ENCODE results near the gene ST6GALNAC3. TPM values are rescaled to one million over a fixed set of nuclear protein-coding genes. Genes with fewer than 3 reads are reported as not detected.

The ST6GALNAC3 gene
- total RNA-seq, 1 donor from 2014 or later = 62.3 TPM

DNA sequence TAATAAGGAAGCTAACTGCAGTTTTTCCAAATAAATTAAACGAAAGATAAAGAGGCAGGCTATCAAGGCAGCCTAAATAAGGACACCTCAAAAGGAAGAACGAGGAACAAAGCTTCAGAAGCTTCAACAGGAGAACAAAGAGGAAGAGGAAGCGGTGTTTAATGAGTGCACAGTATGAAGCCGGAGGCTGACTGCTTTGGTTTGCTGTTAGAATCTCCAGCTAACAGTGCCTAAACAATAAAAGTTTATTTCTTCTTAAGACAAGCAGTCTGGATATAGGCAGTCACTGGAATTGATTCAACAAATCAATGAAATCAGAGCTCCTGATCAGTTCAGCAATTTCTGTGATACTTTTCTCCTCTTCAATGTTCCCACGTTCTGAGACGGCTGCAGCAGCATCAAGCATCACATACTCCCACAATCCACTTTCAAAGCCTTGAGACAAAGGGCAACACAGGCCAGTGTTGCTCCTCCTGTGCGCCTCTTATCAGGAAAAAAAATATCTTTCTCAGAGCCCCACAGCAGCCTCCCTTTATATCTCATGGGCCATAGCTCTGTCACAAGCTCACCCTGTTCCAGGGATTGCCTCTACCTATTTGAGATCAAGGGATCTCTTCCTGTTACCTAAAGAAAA lies 427.2 kb downstream of the ST6GALNAC3 start:
- Mint-ChIP-seq H3K4me1 (peaks cover 48% of the 10 kb centered on the region), H3K4me3 (peak overlapping the region; percentile 4), H3K27me3 (ENCODE audit: low read depth) (no peaks in the 10 kb centered on the region), H3K36me3 (no peaks in the 10 kb centered on the region), H3K27ac (peak overlapping the region; percentile 95), H3K9me3 (no peaks in the 10 kb centered on the region)
- TF ChIP-seq, protein P1, sequence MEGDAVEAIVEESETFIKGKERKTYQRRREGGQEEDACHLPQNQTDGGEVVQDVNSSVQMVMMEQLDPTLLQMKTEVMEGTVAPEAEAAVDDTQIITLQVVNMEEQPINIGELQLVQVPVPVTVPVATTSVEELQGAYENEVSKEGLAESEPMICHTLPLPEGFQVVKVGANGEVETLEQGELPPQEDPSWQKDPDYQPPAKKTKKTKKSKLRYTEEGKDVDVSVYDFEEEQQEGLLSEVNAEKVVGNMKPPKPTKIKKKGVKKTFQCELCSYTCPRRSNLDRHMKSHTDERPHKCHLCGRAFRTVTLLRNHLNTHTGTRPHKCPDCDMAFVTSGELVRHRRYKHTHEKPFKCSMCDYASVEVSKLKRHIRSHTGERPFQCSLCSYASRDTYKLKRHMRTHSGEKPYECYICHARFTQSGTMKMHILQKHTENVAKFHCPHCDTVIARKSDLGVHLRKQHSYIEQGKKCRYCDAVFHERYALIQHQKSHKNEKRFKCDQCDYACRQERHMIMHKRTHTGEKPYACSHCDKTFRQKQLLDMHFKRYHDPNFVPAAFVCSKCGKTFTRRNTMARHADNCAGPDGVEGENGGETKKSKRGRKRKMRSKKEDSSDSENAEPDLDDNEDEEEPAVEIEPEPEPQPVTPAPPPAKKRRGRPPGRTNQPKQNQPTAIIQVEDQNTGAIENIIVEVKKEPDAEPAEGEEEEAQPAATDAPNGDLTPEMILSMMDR (IDR thresholded peaks at IDR 0.05; ENCODE audit: unreplicated experiment) = no peak
- no peak for DNase-seq (ENCODE audit: low spot score in 2 of 2, unreplicated experiment in 2 of 2)

DNA sequence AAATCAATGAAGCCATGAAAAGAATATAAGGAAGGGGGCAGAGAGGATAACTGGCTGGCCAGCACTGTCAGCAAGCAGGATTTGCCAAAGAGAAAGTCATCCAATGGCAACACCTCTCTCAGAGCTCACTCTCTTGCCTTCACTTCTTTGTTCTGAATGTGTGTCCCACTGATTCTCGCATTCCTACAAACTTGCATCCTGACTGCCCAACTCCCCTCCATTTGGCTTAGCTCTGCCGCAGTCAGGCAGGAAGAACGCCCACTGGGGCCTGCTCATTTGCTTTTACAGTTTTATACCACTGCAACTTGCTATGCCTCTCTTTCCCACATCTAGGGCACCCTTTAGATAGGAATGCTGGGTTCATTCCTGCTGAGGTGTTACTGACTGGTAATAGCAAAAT lies 428.6 kb downstream of the ST6GALNAC3 start:
- Mint-ChIP-seq H3K4me3 (no peak overlapping the region), H3K9me3 (no peaks in the 10 kb centered on the region), H3K27ac (no peak overlapping the region), H3K27me3 (ENCODE audit: low read depth) (no peaks in the 10 kb centered on the region), H3K36me3 (peaks cover under 1% of the 10 kb centered on the region), H3K4me1 (peaks cover 42% of the 10 kb centered on the region)
- no peak for DNase-seq (ENCODE audit: low spot score in 2 of 2, unreplicated experiment in 2 of 2)
- TF ChIP-seq, protein P1 (IDR thresholded peaks at IDR 0.05; ENCODE audit: unreplicated experiment) = no peak

DNA sequence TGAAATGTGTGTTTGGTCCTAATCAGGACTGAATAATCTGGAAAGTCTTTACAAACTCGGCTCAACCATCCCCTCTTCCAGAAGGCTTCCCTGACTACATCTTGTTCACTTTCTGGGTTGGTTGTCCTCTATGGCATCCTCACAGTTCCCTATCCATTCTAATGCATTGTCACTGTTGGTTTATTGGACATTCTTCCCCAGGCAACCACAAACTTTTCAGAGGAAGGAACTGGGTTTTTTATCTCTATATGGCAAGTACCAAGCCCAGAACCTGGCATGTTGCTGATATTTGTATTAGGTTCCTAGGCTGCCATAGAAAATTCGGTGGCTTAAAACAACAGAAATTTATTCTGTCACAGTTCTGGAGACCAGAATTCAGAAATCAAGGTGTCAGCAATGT lies 429.2 kb downstream of the ST6GALNAC3 start:
- Mint-ChIP-seq H3K27ac (no peak overlapping the region), H3K27me3 (ENCODE audit: low read depth) (no peaks in the 10 kb centered on the region), H3K4me1 (peaks cover 42% of the 10 kb centered on the region), H3K9me3 (no peaks in the 10 kb centered on the region), H3K36me3 (peaks cover 6% of the 10 kb centered on the region), H3K4me3 (no peak overlapping the region)
- TF ChIP-seq, protein P1 (IDR thresholded peaks at IDR 0.05; ENCODE audit: unreplicated experiment) = no peak
- DNase-seq (ENCODE audit: low spot score in 2 of 2, unreplicated experiment in 2 of 2) = no peak

DNA sequence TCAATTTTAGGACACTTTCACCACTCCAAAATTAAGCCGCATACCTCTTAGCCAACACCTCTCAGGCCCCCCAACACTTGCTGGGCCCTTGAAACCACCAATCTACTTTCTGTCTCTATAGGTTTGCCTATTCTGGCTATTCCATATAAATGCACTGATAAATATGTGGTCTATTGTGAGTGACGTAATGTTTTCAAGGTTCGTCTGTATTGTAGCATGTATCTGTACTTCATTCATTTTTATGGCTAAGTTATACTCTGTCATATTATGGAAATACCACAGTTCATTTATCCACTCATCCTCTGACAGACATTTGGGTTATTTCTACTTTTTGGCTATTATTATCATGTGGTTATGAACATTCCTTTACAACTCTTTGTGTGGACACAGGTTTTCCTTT lies 432.8 kb downstream of the ST6GALNAC3 start:
- no peaks in the 10 kb centered on the region for H3K27me3 Mint-ChIP-seq (ENCODE audit: low read depth)
- DNase-seq (ENCODE audit: low spot score in 2 of 2, unreplicated experiment in 2 of 2) = no peak
- no peak overlapping the region for H3K27ac Mint-ChIP-seq
- H3K4me3 Mint-ChIP-seq = no peak overlapping the region
- H3K9me3 Mint-ChIP-seq = peaks cover 7% of the 10 kb centered on the region
- TF ChIP-seq, protein P1 (IDR thresholded peaks at IDR 0.05; ENCODE audit: unreplicated experiment) = no peak
- peaks cover 13% of the 10 kb centered on the region for H3K36me3 Mint-ChIP-seq
- H3K4me1 Mint-ChIP-seq = peaks cover 21% of the 10 kb centered on the region

DNA sequence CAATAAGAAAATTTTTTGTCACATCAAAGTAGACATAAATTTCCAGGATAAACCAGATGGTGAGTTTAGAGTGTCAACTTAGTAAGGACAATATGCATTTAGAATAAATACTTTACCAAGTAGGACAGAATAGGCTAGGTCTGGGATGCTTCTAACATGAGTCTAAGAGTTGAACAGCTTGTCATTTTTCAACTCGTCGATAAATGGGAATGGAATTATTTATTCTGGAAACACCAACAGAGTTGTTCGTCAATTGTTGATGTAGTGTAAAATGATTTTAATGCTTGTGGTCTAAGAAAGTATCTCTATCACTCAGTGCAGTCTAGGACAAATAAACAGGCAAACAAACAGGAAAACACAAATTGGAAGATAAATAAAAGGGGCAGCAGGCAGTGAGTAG lies 434.3 kb downstream of the ST6GALNAC3 start:
- H3K4me3 Mint-ChIP-seq = no peak overlapping the region
- no peaks in the 10 kb centered on the region for H3K27me3 Mint-ChIP-seq (ENCODE audit: low read depth)
- TF ChIP-seq, protein P1 (IDR thresholded peaks at IDR 0.05; ENCODE audit: unreplicated experiment) = no peak
- peaks cover 13% of the 10 kb centered on the region for H3K36me3 Mint-ChIP-seq
- no peak overlapping the region for H3K27ac Mint-ChIP-seq
- DNase-seq (ENCODE audit: low spot score in 2 of 2, unreplicated experiment in 2 of 2) = no peak
- peaks cover 7% of the 10 kb centered on the region for H3K9me3 Mint-ChIP-seq
- H3K4me1 Mint-ChIP-seq = peaks cover 15% of the 10 kb centered on the region

Measured in mesothelial cell of epicardium (in vitro differentiated cells).